HEK293 (cell line): ENCODE data around the gene E2F4.

Experiments used
- HOXC10 ChIP-seq: sonication (generic); formaldehyde crosslinking; IDR thresholded peaks from 2 replicates; pipeline ENCODE4 v1.8.1; 2023; ENCODE audit warnings: mild to moderate bottlenecking, missing genetic modification reagents
- KLF16 ChIP-seq: fragments of 450-650 bp; formaldehyde crosslinking; IDR thresholded peaks from 2 replicates; pipeline ENCODE4 v1.5.1; 2017; ENCODE audit warnings: missing biosample characterization, missing genetic modification characterization
- MZF1 ChIP-seq: fragments of 450-650 bp; formaldehyde crosslinking; IDR thresholded peaks from 2 replicates; pipeline ENCODE4 v1.5.1; 2017; ENCODE audit warnings: missing biosample characterization, missing genetic modification characterization, borderline replicate concordance
- RBAK ChIP-seq: fragments of 450-650 bp; formaldehyde crosslinking; IDR thresholded peaks from 2 replicates; pipeline ENCODE4 v1.5.1; 2016; ENCODE audit warnings: missing biosample characterization, missing genetic modification characterization
- ZNF23 ChIP-seq: fragments of 450-650 bp; formaldehyde crosslinking; IDR thresholded peaks from 2 replicates; pipeline ENCODE4 v1.5.1; 2016; ENCODE audit warnings: missing biosample characterization, missing genetic modification characterization, borderline replicate concordance
- ZNF239 ChIP-seq: fragments of 450-650 bp; formaldehyde crosslinking; IDR thresholded peaks from 2 replicates; pipeline ENCODE4 v1.5.1; 2016; ENCODE audit warnings: missing biosample characterization, missing genetic modification characterization
- TF ChIP-seq, protein P1 (sequence below): fragments of 450-650 bp; formaldehyde crosslinking; IDR thresholded peaks from 2 replicates; pipeline ENCODE4 v1.5.1; 2016; ENCODE audit warnings: missing biosample characterization, missing genetic modification characterization
- TF ChIP-seq, protein P2 (sequence below): fragments of 450-650 bp; formaldehyde crosslinking; IDR thresholded peaks from 2 replicates; pipeline ENCODE4 v1.5.1; 2016; ENCODE audit warnings: missing biosample characterization, missing genetic modification characterization
- TF ChIP-seq, protein P3 (sequence below): fragments of 450-650 bp; formaldehyde crosslinking; IDR thresholded peaks from 2 replicates; pipeline ENCODE4 v1.5.1; 2017; ENCODE audit warnings: missing biosample characterization, missing genetic modification characterization
- TF ChIP-seq, protein P4 (sequence below): fragments of 450-650 bp; formaldehyde crosslinking; IDR thresholded peaks from 2 replicates; pipeline ENCODE4 v1.5.1; 2016; ENCODE audit warnings: missing biosample characterization, missing genetic modification characterization
- TF ChIP-seq, protein P5 (sequence below): fragments of 450-650 bp; IDR thresholded peaks from 2 replicates; pipeline ENCODE4 v1.5.1; 2018; ENCODE audit warnings: missing biosample characterization, missing genetic modification characterization
- TF ChIP-seq, protein P6 (sequence below): IDR thresholded peaks from 2 replicates; pipeline ENCODE4 v1.6.1; 2011; ENCODE audit warnings: mild to moderate bottlenecking, low read depth, low read length, borderline replicate concordance

DNA sequence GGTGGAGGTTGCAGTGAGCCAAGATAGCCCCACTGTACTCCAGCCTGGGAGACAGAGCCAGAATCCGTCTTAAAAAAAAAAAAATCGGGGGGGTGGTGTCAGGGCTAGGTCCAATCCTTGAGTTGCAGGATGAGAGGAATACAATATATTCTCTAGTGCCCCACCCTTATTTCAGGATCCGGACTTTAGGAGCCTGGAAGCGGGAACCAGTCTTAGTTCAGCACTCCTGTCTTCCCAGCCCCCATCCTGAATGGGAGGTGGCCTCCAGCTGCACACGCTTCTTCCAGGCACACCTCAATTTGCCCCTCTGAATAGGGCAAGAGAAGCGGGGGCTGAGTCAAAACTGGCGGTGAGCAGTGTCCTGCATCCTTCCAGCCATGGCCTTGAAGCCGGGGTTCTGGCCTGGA lies 53.7 kb downstream of the E2F4 start:
- TF ChIP-seq, protein P1, sequence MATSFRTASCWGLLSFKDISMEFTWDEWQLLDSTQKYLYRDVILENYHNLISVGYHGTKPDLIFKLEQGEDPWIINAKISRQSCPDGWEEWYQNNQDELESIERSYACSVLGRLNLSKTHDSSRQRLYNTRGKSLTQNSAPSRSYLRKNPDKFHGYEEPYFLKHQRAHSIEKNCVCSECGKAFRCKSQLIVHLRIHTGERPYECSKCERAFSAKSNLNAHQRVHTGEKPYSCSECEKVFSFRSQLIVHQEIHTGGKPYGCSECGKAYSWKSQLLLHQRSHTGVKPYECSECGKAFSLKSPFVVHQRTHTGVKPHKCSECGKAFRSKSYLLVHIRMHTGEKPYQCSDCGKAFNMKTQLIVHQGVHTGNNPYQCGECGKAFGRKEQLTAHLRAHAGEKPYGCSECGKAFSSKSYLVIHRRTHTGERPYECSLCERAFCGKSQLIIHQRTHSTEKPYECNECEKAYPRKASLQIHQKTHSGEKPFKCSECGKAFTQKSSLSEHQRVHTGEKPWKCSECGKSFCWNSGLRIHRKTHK (tag by site-specific recombination), result no peak
- TF ChIP-seq HOXC10 (CRISPR knock-in tag), result no peak
- TF ChIP-seq MZF1 (tag by site-specific recombination), result no peak
- TF ChIP-seq, protein P2, sequence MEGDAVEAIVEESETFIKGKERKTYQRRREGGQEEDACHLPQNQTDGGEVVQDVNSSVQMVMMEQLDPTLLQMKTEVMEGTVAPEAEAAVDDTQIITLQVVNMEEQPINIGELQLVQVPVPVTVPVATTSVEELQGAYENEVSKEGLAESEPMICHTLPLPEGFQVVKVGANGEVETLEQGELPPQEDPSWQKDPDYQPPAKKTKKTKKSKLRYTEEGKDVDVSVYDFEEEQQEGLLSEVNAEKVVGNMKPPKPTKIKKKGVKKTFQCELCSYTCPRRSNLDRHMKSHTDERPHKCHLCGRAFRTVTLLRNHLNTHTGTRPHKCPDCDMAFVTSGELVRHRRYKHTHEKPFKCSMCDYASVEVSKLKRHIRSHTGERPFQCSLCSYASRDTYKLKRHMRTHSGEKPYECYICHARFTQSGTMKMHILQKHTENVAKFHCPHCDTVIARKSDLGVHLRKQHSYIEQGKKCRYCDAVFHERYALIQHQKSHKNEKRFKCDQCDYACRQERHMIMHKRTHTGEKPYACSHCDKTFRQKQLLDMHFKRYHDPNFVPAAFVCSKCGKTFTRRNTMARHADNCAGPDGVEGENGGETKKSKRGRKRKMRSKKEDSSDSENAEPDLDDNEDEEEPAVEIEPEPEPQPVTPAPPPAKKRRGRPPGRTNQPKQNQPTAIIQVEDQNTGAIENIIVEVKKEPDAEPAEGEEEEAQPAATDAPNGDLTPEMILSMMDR, result no peak
- TF ChIP-seq, protein P3, sequence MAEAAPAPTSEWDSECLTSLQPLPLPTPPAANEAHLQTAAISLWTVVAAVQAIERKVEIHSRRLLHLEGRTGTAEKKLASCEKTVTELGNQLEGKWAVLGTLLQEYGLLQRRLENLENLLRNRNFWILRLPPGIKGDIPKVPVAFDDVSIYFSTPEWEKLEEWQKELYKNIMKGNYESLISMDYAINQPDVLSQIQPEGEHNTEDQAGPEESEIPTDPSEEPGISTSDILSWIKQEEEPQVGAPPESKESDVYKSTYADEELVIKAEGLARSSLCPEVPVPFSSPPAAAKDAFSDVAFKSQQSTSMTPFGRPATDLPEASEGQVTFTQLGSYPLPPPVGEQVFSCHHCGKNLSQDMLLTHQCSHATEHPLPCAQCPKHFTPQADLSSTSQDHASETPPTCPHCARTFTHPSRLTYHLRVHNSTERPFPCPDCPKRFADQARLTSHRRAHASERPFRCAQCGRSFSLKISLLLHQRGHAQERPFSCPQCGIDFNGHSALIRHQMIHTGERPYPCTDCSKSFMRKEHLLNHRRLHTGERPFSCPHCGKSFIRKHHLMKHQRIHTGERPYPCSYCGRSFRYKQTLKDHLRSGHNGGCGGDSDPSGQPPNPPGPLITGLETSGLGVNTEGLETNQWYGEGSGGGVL (tag by site-specific recombination), result no peak
- no peak for TF ChIP-seq ZNF23
- no peak for TF ChIP-seq KLF16 (tag by site-specific recombination)
- TF ChIP-seq, protein P4, sequence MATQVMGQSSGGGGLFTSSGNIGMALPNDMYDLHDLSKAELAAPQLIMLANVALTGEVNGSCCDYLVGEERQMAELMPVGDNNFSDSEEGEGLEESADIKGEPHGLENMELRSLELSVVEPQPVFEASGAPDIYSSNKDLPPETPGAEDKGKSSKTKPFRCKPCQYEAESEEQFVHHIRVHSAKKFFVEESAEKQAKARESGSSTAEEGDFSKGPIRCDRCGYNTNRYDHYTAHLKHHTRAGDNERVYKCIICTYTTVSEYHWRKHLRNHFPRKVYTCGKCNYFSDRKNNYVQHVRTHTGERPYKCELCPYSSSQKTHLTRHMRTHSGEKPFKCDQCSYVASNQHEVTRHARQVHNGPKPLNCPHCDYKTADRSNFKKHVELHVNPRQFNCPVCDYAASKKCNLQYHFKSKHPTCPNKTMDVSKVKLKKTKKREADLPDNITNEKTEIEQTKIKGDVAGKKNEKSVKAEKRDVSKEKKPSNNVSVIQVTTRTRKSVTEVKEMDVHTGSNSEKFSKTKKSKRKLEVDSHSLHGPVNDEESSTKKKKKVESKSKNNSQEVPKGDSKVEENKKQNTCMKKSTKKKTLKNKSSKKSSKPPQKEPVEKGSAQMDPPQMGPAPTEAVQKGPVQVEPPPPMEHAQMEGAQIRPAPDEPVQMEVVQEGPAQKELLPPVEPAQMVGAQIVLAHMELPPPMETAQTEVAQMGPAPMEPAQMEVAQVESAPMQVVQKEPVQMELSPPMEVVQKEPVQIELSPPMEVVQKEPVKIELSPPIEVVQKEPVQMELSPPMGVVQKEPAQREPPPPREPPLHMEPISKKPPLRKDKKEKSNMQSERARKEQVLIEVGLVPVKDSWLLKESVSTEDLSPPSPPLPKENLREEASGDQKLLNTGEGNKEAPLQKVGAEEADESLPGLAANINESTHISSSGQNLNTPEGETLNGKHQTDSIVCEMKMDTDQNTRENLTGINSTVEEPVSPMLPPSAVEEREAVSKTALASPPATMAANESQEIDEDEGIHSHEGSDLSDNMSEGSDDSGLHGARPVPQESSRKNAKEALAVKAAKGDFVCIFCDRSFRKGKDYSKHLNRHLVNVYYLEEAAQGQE (tag by site-specific recombination), result no peak
- no peak for TF ChIP-seq ZNF239 (tag by site-specific recombination)
- TF ChIP-seq, protein P5, sequence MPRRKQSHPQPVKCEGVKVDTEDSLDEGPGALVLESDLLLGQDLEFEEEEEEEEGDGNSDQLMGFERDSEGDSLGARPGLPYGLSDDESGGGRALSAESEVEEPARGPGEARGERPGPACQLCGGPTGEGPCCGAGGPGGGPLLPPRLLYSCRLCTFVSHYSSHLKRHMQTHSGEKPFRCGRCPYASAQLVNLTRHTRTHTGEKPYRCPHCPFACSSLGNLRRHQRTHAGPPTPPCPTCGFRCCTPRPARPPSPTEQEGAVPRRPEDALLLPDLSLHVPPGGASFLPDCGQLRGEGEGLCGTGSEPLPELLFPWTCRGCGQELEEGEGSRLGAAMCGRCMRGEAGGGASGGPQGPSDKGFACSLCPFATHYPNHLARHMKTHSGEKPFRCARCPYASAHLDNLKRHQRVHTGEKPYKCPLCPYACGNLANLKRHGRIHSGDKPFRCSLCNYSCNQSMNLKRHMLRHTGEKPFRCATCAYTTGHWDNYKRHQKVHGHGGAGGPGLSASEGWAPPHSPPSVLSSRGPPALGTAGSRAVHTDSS (tag by site-specific recombination), result no peak
- TF ChIP-seq, protein P6, sequence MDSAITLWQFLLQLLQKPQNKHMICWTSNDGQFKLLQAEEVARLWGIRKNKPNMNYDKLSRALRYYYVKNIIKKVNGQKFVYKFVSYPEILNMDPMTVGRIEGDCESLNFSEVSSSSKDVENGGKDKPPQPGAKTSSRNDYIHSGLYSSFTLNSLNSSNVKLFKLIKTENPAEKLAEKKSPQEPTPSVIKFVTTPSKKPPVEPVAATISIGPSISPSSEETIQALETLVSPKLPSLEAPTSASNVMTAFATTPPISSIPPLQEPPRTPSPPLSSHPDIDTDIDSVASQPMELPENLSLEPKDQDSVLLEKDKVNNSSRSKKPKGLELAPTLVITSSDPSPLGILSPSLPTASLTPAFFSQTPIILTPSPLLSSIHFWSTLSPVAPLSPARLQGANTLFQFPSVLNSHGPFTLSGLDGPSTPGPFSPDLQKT, result no peak
- no peak for TF ChIP-seq RBAK (tag by site-specific recombination)
